ENCODE results near the gene YPEL3.

The YPEL3 gene

GRCh38 chr16:30069611-30070462 is 26.2 kb downstream of the YPEL3 start:
- no peak for DNase-seq (ENCODE audit: low read depth in 1 of 2, low spot score in 1 of 2)

DNA sequence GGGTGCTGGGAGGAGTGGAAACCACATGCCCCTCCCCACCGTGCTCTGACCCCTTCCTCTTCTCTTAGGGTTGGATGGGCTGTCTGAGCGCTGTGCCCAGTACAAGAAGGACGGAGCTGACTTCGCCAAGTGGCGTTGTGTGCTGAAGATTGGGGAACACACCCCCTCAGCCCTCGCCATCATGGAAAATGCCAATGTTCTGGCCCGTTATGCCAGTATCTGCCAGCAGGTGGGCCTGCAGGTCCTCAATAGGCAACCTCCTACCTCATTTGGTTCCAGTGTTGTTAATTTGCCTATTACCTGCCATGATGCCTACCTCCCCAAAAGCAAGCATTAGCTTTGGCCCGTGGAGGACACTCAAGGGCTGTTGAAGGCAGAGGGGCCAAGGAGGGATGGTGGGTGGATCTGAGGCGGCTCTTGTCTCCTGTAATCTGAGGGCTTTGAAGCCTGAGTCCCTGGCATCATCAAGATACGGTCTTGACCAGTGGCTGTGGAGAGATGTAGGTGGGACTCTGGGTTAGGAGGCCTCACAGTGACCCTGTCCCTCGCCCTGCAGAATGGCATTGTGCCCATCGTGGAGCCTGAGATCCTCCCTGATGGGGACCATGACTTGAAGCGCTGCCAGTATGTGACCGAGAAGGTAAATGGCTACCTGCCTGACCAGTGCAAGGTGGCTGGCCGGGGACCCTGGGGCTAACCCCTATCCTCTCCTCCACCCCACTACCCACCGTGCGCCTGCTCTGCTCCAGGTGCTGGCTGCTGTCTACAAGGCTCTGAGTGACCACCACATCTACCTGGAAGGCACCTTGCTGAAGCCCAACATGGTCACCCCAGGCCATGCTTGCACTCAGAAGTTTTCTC is 27.0 kb downstream of the YPEL3 start:
- peak; percentile 32 to 34 for DNase-seq (ENCODE audit: low read depth in 1 of 2, low spot score in 1 of 2)

GRCh38 chr16:30068333-30068732 is 27.7 kb downstream of the YPEL3 start:
- DNase-seq (ENCODE audit: low read depth in 1 of 2, low spot score in 1 of 2), result no peak

DNA sequence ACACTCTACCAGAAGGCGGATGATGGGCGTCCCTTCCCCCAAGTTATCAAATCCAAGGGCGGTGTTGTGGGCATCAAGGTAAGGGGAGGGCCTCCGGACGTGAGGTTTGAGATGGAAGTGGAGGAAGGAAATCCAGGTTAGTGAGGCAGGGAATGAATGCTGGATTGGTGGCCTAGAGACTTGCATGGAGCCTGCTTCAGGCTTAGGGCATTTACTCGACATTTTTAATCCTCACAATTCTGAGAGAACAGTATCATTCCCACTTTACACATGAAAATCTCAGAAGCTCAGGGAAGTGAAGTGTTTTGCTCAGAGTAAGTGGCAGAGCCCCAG is 28.5 kb downstream of the YPEL3 start:
- DNase-seq (ENCODE audit: low read depth in 1 of 2, low spot score in 1 of 2), result no peak

DNA sequence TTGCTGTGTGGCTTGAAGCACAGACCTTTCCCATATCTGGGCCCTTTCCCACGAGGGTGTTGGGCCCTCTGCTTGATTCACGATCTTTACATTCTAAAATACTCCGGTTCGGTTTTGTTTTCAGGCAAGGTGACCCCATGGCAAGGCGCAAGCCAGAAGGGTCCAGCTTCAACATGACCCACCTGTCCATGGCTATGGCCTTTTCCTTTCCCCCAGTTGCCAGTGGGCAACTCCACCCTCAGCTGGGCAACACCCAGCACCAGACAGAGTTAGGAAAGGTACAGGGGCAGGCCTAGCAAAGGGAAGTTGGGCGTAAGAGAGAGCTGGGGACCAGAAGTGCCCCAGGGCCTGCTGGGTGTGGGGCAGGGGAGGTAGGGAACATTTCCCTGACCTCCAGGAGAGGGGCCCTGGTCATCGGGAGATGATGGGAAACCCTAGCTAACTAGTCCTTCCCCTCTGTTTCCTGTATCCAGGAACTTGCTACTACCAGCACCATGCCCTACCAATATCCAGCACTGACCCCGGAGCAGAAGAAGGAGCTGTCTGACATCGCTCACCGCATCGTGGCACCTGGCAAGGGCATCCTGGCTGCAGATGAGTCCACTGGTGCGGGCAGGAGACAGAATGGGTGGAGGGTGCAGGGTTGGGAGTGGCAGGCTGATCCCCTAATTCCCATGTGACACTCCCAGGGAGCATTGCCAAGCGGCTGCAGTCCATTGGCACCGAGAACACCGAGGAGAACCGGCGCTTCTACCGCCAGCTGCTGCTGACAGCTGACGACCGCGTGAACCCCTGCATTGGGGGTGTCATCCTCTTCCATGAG is 29.0 kb downstream of the YPEL3 start:
- no peak for DNase-seq (ENCODE audit: low read depth in 1 of 2, low spot score in 1 of 2)

DNA sequence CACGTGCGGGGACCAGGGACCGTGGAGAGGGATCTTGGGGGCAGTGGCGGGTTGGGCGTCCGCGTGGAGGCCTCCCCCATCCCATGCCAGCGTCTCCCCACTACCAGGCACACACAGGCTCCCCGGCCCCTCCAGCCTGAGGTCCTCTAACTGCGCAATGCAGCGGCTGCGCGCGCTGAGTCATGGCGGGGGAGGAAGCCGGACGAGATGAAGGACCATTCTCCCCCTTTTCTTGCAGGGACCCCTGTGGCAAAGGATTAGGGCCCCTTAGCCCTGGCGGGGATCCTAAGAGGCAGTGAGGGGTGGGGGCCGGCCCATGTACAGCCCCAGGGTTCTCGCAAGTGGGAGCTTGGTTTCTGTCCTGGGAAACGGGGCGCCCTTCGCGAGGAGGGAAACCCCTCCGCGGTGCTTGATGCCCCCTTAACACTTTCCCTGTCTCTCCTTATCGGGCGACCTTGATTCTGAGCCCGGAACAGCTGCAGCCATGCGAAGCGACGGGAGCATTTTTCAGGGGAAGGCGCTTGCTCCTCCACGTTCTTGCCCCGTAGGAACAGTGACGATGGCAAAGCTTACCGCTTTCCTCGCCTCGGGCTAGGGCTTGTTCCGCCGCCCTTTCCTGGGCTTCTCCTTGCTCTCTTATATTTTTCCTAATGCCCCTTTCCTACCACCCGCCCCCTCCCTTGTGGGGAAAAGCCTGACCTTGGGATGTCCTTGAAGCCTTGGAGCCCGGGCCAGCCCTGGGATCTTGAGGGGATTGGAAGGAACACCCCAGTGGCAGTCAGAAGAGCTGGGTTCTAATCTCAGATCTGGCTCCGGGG is 29.9 kb downstream of the YPEL3 start:
- DNase-seq (ENCODE audit: low read depth in 1 of 2, low spot score in 1 of 2), result no peak

- DNase-seq (ENCODE audit: low read depth in 1 of 2, low spot score in 1 of 2), result peak; percentile 91 to 93
Measured at GRCh38 chr16:30065102-30065942, 30.7 kb downstream of the YPEL3 start, which contains the start of gene ALDOA. ALDOA (plus strand) TSS chr16:30065760; CDS start chr16:30066898, 1,138 bp downstream.

DNA sequence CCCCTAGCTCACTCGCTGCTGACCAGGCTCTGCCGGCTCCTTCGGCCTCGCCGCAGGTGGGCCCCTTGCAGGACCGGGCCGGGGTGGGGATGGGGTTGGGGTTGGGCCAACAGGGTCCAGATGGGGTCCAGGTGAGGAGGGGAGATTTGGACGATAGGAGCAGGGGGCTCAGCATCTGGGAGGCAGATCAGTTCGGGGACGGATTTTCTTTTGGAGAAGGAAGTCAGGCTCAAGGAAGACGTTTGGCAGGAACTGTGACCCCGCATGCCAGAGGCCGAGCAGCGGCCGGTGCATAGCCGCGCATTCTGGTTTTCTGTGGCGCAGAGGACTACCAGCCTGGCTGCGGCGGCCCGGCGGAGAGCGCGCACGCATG is 31.3 kb downstream of the YPEL3 start:
- no peak for DNase-seq (ENCODE audit: low read depth in 1 of 2, low spot score in 1 of 2)

- DNase-seq (ENCODE audit: low read depth in 1 of 2, low spot score in 1 of 2), result peak; percentile 46 to 51
Measured at GRCh38 chr16:30063893-30064728, 31.9 kb downstream of the YPEL3 start.

DNA sequence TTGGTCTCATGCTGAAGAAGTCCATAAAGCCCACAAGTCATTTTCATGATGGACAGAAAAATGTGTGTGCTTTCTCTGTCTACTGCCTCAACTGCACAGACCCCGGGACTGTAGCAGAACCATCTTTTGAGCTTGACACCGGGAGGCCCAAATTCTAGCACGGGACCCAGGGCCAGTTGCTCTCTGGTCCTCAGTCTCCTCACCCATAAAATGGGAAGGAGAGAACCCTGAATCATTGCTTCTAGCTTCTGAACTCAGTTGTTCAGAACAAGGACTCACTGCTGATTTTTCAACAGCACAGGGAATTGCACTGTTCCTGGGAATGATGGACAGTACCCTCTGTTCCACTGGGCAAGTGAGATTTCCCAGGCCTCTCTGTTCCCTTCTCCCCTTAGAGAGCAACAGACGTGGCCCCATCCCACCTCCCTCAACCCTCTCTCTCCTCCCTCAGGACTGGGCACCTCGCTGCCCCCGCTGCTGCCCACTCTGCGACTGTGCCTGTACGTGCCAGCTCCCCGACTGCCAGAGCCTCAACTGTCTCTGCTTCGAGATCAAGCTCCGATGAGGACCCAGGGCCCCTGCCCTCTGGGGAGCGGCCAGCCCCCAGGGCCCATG is 32.6 kb downstream of the YPEL3 start:
- no peak for DNase-seq (ENCODE audit: low read depth in 1 of 2, low spot score in 1 of 2)

DNA sequence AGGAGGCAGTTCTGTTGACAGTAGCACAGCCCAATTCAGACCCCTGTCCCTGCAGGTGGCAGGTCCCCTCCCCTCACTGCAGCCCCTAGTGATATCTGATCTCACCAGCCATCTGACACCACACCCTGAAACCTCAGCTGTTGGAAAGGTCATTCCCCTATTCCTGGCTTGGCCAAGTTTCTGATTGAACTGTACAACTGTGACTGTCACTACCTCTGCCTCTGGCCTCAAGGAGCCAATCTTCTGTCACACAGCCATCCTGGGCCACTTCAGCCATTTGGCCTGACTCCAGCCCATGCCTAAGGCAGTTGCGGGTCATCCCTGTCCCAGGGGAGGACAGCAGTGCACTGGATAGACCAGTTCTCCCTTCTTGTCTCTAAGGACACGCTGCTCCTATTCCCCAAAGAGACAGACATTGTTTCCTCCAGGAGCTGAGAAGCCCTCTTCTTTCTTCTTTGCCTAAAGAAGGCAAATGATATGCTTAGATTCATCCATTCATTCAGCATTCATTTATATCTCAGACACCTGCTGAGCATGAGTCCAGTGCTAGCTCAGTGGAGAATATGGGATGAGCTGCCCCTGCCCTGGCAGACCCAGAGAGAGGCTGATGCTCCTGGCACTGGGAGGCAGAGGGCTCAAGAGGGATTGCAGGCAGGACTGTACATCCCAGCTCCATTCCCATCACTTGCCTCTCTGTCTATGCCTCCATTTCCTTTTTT is 35.0 kb downstream of the YPEL3 start:
- DNase-seq (ENCODE audit: low read depth in 1 of 2, low spot score in 1 of 2), result no peak

DNA sequence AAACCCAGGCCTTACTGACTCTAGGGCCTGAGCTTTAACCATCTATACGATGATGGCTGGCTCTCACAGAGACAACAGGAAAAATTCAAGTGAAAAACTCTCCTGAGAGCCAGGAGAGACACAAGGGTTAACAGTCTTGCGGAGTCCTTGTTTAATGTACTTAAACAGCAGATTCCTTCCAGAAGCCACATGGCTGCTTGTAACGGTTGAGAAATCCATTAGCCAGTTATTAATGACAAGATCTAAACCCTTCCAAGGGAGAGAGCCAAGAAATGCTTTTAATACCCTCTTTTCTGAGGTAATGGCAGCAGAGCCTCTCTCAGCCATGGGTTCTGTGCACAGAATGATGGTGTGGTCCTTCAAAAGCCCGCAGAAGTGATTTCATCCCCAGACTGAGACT is 35.7 kb downstream of the YPEL3 start:
- DNase-seq (ENCODE audit: low read depth in 1 of 2, low spot score in 1 of 2), result no peak

GRCh38 chr16:30054959-30055553 is 41.0 kb downstream of the YPEL3 start:
- no peak for DNase-seq (ENCODE audit: low read depth in 1 of 2, low spot score in 1 of 2)

GRCh38 chr16:30054451-30054850 is 41.6 kb downstream of the YPEL3 start:
- DNase-seq (ENCODE audit: low read depth in 1 of 2, low spot score in 1 of 2), result no peak

GRCh38 chr16:30053376-30054015 is 42.5 kb downstream of the YPEL3 start:
- no peak for DNase-seq (ENCODE audit: low read depth in 1 of 2, low spot score in 1 of 2)

DNA sequence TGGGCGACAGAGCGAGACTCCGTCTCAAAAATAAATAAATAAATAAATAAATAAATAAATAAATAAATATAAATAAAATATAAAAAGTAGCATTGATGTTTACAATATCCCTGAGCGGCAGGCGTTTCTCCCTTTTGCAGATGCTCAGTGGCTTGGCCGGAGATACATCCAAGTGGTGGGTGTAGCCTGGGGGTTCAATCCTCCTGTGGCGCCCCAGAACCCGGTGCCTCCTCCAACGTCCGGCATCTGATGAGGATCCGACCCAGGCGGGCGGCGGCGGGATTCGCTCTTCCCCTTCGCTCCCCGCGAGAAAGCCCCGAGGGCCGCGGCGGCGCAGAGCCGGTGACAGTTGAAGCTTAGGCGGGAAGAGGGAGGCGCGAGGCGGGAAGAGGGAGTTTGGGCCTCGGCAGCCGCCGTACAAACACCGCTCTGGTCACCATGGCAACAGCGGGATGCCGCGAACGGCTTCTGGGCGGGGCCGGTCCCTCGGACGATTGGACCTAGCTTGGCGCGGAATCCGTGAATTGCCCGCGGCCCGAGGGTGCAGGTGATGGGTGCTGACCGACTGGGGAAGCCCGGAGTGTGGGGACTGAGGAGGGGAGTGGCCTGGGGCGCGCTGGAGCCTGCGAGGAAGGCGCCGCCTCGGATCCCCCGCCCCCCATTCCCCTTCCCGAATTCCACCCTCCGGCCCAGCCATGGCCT is 43.2 kb downstream of the YPEL3 start:
- DNase-seq (ENCODE audit: low read depth in 1 of 2, low spot score in 1 of 2), result peak; percentile 73 to 83
